ENCODE data around the gene SNX13. TPM values are rescaled to one million over a fixed set of nuclear protein-coding genes. Genes with fewer than 3 reads are reported as not detected.

Gene SNX13
- total and polyA plus RNA-seq, 2 experiments from 2014 or later, result 17.4 to 57.6 TPM

DNA sequence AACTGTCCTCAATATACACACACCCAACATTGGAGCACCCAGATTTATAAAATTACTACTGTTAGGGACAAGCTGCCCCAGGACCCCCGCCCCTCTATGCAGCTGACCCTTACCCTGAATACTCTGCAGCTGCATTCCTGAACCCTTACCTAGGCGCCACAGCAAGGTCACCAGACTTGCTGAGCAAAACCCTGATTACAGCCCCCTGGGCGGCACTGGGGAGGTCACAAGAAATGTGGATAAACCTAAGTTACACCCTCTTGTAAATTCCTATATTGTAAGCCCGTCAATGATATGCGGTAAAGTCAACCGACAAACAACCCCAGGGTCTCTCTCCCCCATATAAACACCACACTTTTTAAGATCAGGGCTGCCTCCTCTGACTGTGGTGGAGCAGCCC is 25.1 kb downstream of the SNX13 start:
- no peak for DNase-seq (ENCODE audit: low spot score)
- H3K27me3 ChIP-seq, result no peaks in the 10 kb centered on the region

DNA sequence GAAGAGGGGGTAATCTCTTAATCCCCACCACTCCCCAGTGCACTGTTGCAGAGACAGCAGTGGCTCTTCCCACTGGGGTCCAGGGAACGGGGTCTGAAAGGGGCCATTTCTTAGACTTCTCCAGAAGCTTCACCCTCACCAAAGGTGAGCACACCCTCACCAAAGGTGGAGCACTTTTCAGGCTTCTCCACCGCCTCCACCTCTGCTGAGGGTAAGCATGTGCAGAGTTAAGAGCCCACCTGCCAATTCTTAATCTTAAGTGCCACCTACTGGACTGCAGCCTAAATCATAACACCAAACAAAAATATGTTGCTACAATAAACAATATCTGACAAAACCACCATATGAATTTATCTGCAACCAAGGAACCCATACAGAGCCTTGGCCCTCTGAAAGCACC is 27.0 kb downstream of the SNX13 start:
- H3K9me3 ChIP-seq (ENCODE audit: low read depth), result peaks cover 7% of the 10 kb centered on the region
- H3K9me2 ChIP-seq (replicated peaks; ENCODE audit: insufficient read depth), result no peaks in the 10 kb centered on the region
- no peaks in the 10 kb centered on the region for H3K36me3 ChIP-seq (replicated peaks; ENCODE audit: insufficient read depth, low read depth)
- no peak overlapping the region for H2AFZ ChIP-seq
- no peak for DNase-seq (ENCODE audit: low spot score)
- 94% methylated on average over 2 of the region's 2 CpGs for whole genome bisulfite sequencing (ENCODE audit: low lambda C conversion rate, missing lambda C conversion rate)
- no peak overlapping the region for H3K4me3 ChIP-seq
- TF ChIP-seq CTCF (IDR thresholded peaks at IDR 0.05; ENCODE audit: poor library complexity) (no peak), EZH2 (IDR thresholded peaks at IDR 0.05; ENCODE audit: borderline replicate concordance) (no peak), EZH2phosphoT487 (IDR thresholded peaks at IDR 0.05; ENCODE audit: low read depth, severe bottlenecking, unreplicated experiment) (no peak)
- H3K27me3 ChIP-seq, result no peaks in the 10 kb centered on the region
- peaks cover 22% of the 10 kb centered on the region for H4K20me1 ChIP-seq (ENCODE audit: insufficient read depth, poor library complexity, severe bottlenecking)
- no peak overlapping the region for H3K4me2 ChIP-seq
- H3K4me1 ChIP-seq (ENCODE audit: insufficient read depth), result peaks cover 4% of the 10 kb centered on the region
- peaks cover 100% of the 10 kb centered on the region for H3K79me2 ChIP-seq
- no peak overlapping the region for H3K27ac ChIP-seq

More for the DNA sequence above, 25.1 kb downstream of the SNX13 start:
- peaks cover 18% of the 10 kb centered on the region for H4K20me1 ChIP-seq (ENCODE audit: insufficient read depth, poor library complexity, severe bottlenecking)
- H3K9me3 ChIP-seq (ENCODE audit: low read depth), result peaks cover 7% of the 10 kb centered on the region
- H3K36me3 ChIP-seq (replicated peaks; ENCODE audit: insufficient read depth, low read depth), result no peaks in the 10 kb centered on the region
- TF ChIP-seq EZH2 (IDR thresholded peaks at IDR 0.05; ENCODE audit: borderline replicate concordance) (no peak), CTCF (IDR thresholded peaks at IDR 0.05; ENCODE audit: poor library complexity) (no peak)
- H3K4me3 ChIP-seq, result no peak overlapping the region
- H3K4me1 ChIP-seq (ENCODE audit: insufficient read depth), result peaks cover 4% of the 10 kb centered on the region
- WGBS (ENCODE audit: low lambda C conversion rate, missing lambda C conversion rate), result 74% methylated on average over 6 of the region's 6 CpGs
- H3K79me2 ChIP-seq, result peaks cover 100% of the 10 kb centered on the region
- no peak overlapping the region for H3K4me2 ChIP-seq
- H2AFZ ChIP-seq, result no peak overlapping the region
- no peaks in the 10 kb centered on the region for H3K9me2 ChIP-seq (replicated peaks; ENCODE audit: insufficient read depth)
- no peak overlapping the region for H3K27ac ChIP-seq

DNA sequence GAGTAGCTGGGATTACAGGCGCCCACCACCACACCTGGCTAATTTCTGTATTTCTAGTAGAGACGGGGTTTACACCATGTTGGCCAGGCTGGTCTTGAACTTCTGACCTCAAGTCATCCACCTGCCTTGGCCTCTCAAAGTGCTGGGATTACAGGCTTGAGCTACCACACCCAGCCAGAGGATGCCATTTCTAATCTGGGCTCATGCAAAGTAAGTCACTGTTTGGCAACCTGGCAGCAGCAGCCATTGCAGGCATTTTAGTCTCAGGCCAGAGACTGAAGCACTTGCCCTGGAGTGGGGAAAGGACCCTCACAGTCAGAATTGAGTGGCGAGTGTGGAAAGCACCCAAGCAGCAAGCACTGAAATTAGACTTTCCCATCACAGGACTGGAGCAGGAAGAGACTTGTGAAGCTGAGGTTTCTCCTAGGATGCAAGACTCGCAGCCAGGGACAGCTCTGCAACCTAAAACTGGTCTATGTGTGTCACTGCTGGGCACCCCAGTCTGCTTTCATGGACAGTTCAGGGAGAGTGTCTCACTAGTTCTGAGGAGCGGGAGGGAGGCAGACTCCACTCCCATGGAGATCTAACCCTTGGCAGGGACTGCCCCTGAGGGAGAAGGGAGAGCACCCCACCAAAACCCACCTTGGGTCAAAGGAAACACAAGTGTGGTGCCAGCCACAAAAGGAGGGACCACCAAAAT is 27.6 kb downstream of the SNX13 start:
- Histone ChIP-seq H3K4me1 (ENCODE audit: insufficient read depth) (peaks cover 4% of the 10 kb centered on the region), H3K4me2 (no peak overlapping the region), H3K27me3 (no peaks in the 10 kb centered on the region), H4K20me1 (ENCODE audit: insufficient read depth, poor library complexity, severe bottlenecking) (peaks cover 22% of the 10 kb centered on the region), H3K4me3 (no peak overlapping the region), H3K27ac (no peak overlapping the region), H2AFZ (no peak overlapping the region), H3K9me3 (ENCODE audit: low read depth) (peaks cover 7% of the 10 kb centered on the region), H3K9me2 (replicated peaks; ENCODE audit: insufficient read depth) (no peaks in the 10 kb centered on the region), H3K36me3 (replicated peaks; ENCODE audit: insufficient read depth, low read depth) (no peaks in the 10 kb centered on the region), H3K79me2 (peaks cover 100% of the 10 kb centered on the region)
- WGBS (ENCODE audit: low lambda C conversion rate, missing lambda C conversion rate), result 87% methylated on average over 5 of the region's 5 CpGs
- no peak for DNase-seq (ENCODE audit: low spot score)
- TF ChIP-seq EZH2 (IDR thresholded peaks at IDR 0.05; ENCODE audit: borderline replicate concordance) (no peak), EZH2phosphoT487 (IDR thresholded peaks at IDR 0.05; ENCODE audit: low read depth, severe bottlenecking, unreplicated experiment) (no peak), CTCF (IDR thresholded peaks at IDR 0.05; ENCODE audit: poor library complexity) (no peak)

Measured in hepatocyte (in vitro differentiated cells).